HL-60 (cell line): Measurements from ENCODE around the gene DHRS3.

Source experiments
- DNase-seq, 2 experiments: peaks; one replicate each; pipeline ENCODE4 v3.0.0-alpha.2; 2010 to 2020; ENCODE audit warnings: low read depth in 1 of 2, low spot score in 1 of 2
- H3K27ac ChIP-seq: fragments of 250-450 bp; sonication (Bioruptor Pico); replicated peaks from 2 replicates; pipeline ENCODE4 v1.5.1; 2020; ENCODE audit warnings: mild to moderate bottlenecking, moderate library complexity
- H3K27me3 ChIP-seq: fragments of 250-450 bp; sonication (Bioruptor Pico); 2 replicates; pipeline ENCODE4 v1.5.1; 2021; ENCODE audit warnings: mild to moderate bottlenecking, moderate library complexity; ENCODE audit not compliant: insufficient read depth, poor library complexity, severe bottlenecking
- H3K4me3 ChIP-seq: replicated peaks from 2 replicates; pipeline ENCODE4 v1.5.1; 2011; ENCODE audit warnings: mild to moderate bottlenecking, control low read depth, low read length; ENCODE audit not compliant: insufficient read depth
- CTCF ChIP-seq: IDR thresholded peaks from one replicate; pipeline ENCODE4 v1.5.1; 2011; ENCODE audit warnings: low read length, control low read depth, inconsistent platforms; ENCODE audit not compliant: insufficient read depth
- GABPA ChIP-seq: IDR thresholded peaks from 2 replicates; pipeline ENCODE4 v1.6.1; 2012; ENCODE audit warnings: low read depth
- POLR2AphosphoS5 ChIP-seq: IDR thresholded peaks from 2 replicates; pipeline ENCODE4 v1.6.1; 2012; ENCODE audit warnings: low read depth
- REST ChIP-seq: IDR thresholded peaks from 2 replicates; pipeline ENCODE4 v1.6.1; 2012; ENCODE audit warnings: low read depth; ENCODE audit not compliant: insufficient replicate concordance
- SPI1 ChIP-seq: IDR thresholded peaks from 2 replicates; pipeline ENCODE4 v1.6.1; 2012; ENCODE audit warnings: low read depth, mild to moderate bottlenecking, borderline replicate concordance

The DHRS3 gene

GRCh38 chr1:12585536-12585935 lies 32.5 kb downstream of the DHRS3 start:
- no peaks in the 10 kb centered on the region for H3K27me3 ChIP-seq
- H3K4me3 ChIP-seq: no peak overlapping the region
- DNase-seq: no peak
- TF ChIP-seq REST (no peak), SPI1 (no peak), CTCF (no peak), POLR2AphosphoS5 (no peak), GABPA (no peak)
- H3K27ac ChIP-seq: no peak overlapping the region

- Histone ChIP-seq H3K4me3 (no peak overlapping the region), H3K27ac (no peak overlapping the region), H3K27me3 (no peaks in the 10 kb centered on the region)
- no peak for DNase-seq
- TF ChIP-seq REST (no peak), POLR2AphosphoS5 (no peak), SPI1 (no peak), GABPA (no peak), CTCF (no peak)
These were observed 33.0 kb downstream of the DHRS3 start for GRCh38 chr1:12584900-12585525.

- H3K27ac ChIP-seq: no peak overlapping the region
- no peak for DNase-seq
- H3K4me3 ChIP-seq: no peak overlapping the region
- no peak for TF ChIP-seq CTCF
- TF ChIP-seq REST: no peak
- no peak for TF ChIP-seq SPI1
- no peak for TF ChIP-seq POLR2AphosphoS5
- no peak for TF ChIP-seq GABPA
- no peaks in the 10 kb centered on the region for H3K27me3 ChIP-seq
These were observed 34.5 kb downstream of the DHRS3 start for GRCh38 chr1:12583484-12583883.
